Ovary (tissue), 9 donors: Measurements from ENCODE around the gene AIFM2. TPM values are rescaled to one million over a fixed set of nuclear protein-coding genes. Genes with fewer than 3 reads are reported as not detected.

ENCODE experiments used
- DNase-seq, 5 donors: peaks; one replicate each; pipeline ENCODE4 v3.0.0-alpha.2; 2019 to 2020
- H3K27ac ChIP-seq, 2 donors: fragments of 200-600 bp; one replicate each; pipeline versions ENCODE4 v1.5.1 to v1.8.0; 2019 to 2022
- H3K27me3 ChIP-seq: fragments of 200-600 bp; one replicate; pipeline ENCODE4 v1.8.0; 2022
- H3K36me3 ChIP-seq: fragments of 200-600 bp; sonication (generic); one replicate; pipeline ENCODE4 v1.5.1; 2019
- H3K4me1 ChIP-seq: one replicate; pipeline ENCODE4 v1.8.1; 2013; ENCODE audit warnings: mild to moderate bottlenecking, moderate library complexity; ENCODE audit not compliant: insufficient read depth
- H3K4me3 ChIP-seq: fragments of 200-600 bp; sonication (generic); one replicate; pipeline ENCODE4 v1.5.1; 2017
- H3K9me3 ChIP-seq, 2 donors: fragments of 200-600 bp in 1 of 2; sonication (generic) in 1 of 2; one replicate each; pipeline versions ENCODE4 v1.5.1 to v1.8.1; 2013 to 2019; ENCODE audit warnings: mild to moderate bottlenecking in 1 of 2, moderate library complexity in 1 of 2
- CTCF ChIP-seq, 3 donors: fragments of 450-650 bp in 2 of 3; fragments of 200-600 bp in 1 of 3; IDR thresholded peaks; one replicate each; pipeline versions ENCODE4 v1.5.1 to v1.8.0; 2016 to 2022; ENCODE audit warnings: antibody characterized with exemption in 3 of 3, mild to moderate bottlenecking in 1 of 3
- EP300 ChIP-seq: sonication (generic); formaldehyde crosslinking; IDR thresholded peaks from one replicate; pipeline ENCODE4 v1.6.1; 2017; ENCODE audit warnings: antibody characterized with exemption
- POLR2A ChIP-seq: fragments of 450-650 bp; IDR thresholded peaks from one replicate; pipeline ENCODE4 v1.6.1; 2017; ENCODE audit warnings: antibody characterized with exemption, mild to moderate bottlenecking, moderate library complexity
- WGBS, 3 donors: extraction: QIAGEN DNeasy Blood & Tissue Kit in 1 of 3; methylation state at CpG; one replicate each; pipeline versions ENCODE4 v1.1.5 to v1.1.7; 2013 to 2017; 5-methylcytosine and 5-hydroxymethylcytosine counted together
- intact Hi-C, 4 donors: fragments of 100-400 bp; cut with DNase I; formaldehyde crosslinking; loops; one replicate each; pipeline versions ENCODE4 v1.11.0 to v1.15.1; 2022 to 2023
- polyA plus RNA-seq, 2 donors: library from polyadenylated mRNA; stranded (reverse); fragments of 200-250 nt in 1 of 2; fragments of 350-450 nt in 1 of 2; fragmentation: Illumina TruSeq in 1 of 2; extraction: RNeasy Lipid Tissue Mini Kit (QIAGEN cat#74804) in 1 of 2; gene quantifications; one replicate each; pipeline ENCODE4 v1.2.3, GENCODE V29; 2013 to 2014
- total RNA-seq, 7 donors: library from RNA; depleted of rRNA in 2 of 7; stranded (reverse); fragments of >200 nt in 2 of 7; fragmentation: NEBNext Ultra II Directional in 3 of 7; extraction: Animal tissue kit (Norgen Biotek cat#: 25700) in 3 of 7; gene quantifications; one replicate each; pipeline versions ENCODE4 v1.1.0 to v1.2.4, GENCODE V29; 2016 to 2023
- donor health status: DM: no; HTN: no; CAD: no; lungs with moderate emphysema.
- donor health status: DM: no; HTN: no; CAD: no.
- donor health status: Bipolar disorder and iron deficiency.
- donor health status: DM: yes; HTN: yes; CAD: no.
- donor health status: DM: no; HTN: no; CAD: no.
- donor health status: DM: yes; HTN: yes; CAD: no.

AIFM2 gene
- total and polyA plus RNA-seq, 9 donors = 5.7 to 13.9 (median 7.2) TPM

DNA sequence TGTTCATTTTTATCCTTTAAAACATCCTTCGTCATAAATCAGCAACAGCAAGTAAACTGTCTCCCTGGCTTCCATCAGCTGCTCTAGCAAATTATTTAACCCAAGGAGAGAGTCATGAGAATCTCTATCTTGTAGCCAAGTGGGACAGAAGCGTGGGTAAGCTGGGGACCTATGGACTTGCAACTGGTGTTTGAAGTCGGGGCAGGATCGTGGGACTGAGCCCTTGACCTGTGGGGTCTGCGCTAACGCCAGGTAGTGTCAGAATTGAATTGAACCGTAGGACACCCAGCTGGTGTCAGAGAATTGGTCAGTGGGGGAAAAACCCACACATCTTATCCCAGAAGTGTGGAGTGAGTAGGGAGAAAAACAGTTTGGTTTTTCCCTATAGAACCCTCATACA, 13.4 kb downstream of the AIFM2 start:
- no peaks in the 10 kb centered on the region for H3K9me3 ChIP-seq
- no peaks in the 10 kb centered on the region for H3K4me1 ChIP-seq
- TF ChIP-seq CTCF (IDR thresholded peaks at IDR 0.05) = no peak
- TF ChIP-seq POLR2A = no peak
- TF ChIP-seq EP300 = no peak
- WGBS, 3 donors = 90 to 96% (median 95%) methylated on average over 7 of the region's 7 CpGs
- no peaks in the 10 kb centered on the region for H3K36me3 ChIP-seq
- no peak for DNase-seq
- H3K4me3 ChIP-seq = no peak overlapping the region
- intact Hi-C loops = no loop called here
- no peaks in the 10 kb centered on the region for H3K27me3 ChIP-seq
- H3K27ac ChIP-seq = no peak overlapping the region

- Histone ChIP-seq H3K36me3 (no peaks in the 10 kb centered on the region), H3K4me1 (no peaks in the 10 kb centered on the region), H3K9me3 (no peaks in the 10 kb centered on the region), H3K4me3 (no peak overlapping the region), H3K27me3 (no peaks in the 10 kb centered on the region), H3K27ac (no peak overlapping the region)
- no peak for TF ChIP-seq EP300
- no peak for TF ChIP-seq CTCF (IDR thresholded peaks at IDR 0.05)
- no peak for TF ChIP-seq POLR2A
- intact Hi-C loops = no loop called here
- DNase-seq = no peak
- WGBS, 3 donors = 88 to 93% (median 90%) methylated on average over 3 of the region's 3 CpGs
Measured at GRCh38 chr10:70118196-70118595, 14.4 kb downstream of the AIFM2 start.

- no peak for DNase-seq
- Histone ChIP-seq H3K4me3 (no peak overlapping the region), H3K9me3 (no peaks in the 10 kb centered on the region), H3K27ac (no peak overlapping the region), H3K36me3 (no peaks in the 10 kb centered on the region), H3K27me3 (no peaks in the 10 kb centered on the region), H3K4me1 (no peaks in the 10 kb centered on the region)
- intact Hi-C loops = loop anchor here in 1 of 4 donors (2.0 kb wide), 1 partner anchor 29 kb away; the partner anchor contains the start of gene TYSND1
- WGBS, 3 donors = 68 to 81% (median 74%) methylated on average over 8 to 10 of the region's 10 CpGs
- TF ChIP-seq POLR2A = no peak
- TF ChIP-seq CTCF (IDR thresholded peaks at IDR 0.05) = no peak
- no peak for TF ChIP-seq EP300
Measured at GRCh38 chr10:70117646-70118045, 15.0 kb downstream of the AIFM2 start.

DNA sequence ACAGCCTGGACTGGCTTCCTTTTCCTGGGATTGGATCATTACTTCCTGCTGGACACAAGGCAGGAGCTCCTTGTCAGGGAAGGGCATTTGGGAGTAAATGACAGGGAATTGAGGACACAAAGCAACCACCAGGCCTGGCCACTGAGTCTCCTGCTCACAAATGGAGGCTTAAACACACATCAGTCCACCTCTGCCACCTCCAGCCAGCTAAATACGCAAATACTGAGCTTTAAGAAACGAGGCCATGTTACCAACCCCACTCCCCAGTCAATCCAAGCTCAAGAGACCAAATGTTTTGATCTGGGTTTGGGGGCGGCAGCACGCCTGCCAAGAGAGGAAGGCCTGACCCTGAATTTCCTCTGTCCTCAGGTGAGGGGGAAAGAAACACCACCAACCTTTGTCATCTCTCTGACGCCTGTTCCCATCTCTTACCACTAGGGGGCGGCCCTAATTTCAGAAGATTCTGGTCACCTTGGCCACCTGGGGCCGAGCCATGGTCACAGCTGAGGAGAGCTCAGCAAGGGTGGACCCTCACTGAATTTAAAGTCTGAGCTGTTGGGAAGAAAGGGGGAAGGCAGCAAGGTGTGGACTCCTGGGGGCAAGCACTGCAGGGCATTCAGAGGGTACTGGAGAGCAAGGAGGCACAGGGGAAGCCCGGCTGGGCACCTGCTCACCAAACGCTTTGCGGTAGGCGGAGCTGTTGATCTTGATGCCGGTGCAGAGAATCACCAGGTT, 16.5 kb downstream of the AIFM2 start:
- Histone ChIP-seq H3K27me3 (no peaks in the 10 kb centered on the region), H3K9me3 (no peaks in the 10 kb centered on the region), H3K27ac (no peak overlapping the region), H3K4me1 (no peaks in the 10 kb centered on the region), H3K36me3 (no peaks in the 10 kb centered on the region), H3K4me3 (no peak overlapping the region)
- intact Hi-C loops = loop anchor here in 1 of 4 donors (2.0 kb wide), 1 partner anchor 31 kb away; the partner anchor contains the start of gene TYSND1
- TF ChIP-seq POLR2A (no peak), CTCF (IDR thresholded peaks at IDR 0.05) (peak; percentile 61 to 79 (median 76)), EP300 (no peak)
- 54 to 56% (median 55%) methylated on average over 12 of the region's 12 CpGs for WGBS, 3 donors
- peak; percentile 37 to 65 (median 54) for DNase-seq
